ENCODE results near the gene KANTR. TPM values are rescaled to one million over a fixed set of nuclear protein-coding genes. Genes with fewer than 3 reads are reported as not detected.

Gene KANTR
- total and polyA plus RNA-seq, 9 of the 15 experiments (the other 6 are each of a cell fraction or from before 2014, with no cell fraction given), result 1.0 to 5.7 (median 3.4) TPM

DNA sequence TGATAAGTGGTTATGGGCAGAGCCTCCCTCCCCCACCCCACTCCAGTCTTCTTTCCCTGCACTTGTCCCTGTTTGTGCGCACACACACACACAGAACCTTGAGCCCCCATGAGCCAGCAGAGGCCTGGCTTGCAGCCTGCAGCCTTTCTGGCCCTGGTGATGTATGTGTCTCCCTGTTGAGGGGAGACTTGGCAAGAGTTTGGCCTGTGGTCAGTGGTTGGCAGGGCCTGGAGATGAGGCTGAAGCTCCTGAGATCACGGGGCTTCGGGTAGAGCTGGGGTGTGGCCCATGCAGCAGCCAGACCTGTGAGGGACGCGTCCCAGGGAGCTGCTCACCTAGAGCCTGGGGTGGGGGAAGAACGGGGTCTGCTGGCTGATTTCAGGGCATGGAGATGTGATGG lies 43.1 kb upstream of the KANTR start:
- TF ChIP-seq SRSF9 (IDR thresholded peaks at IDR 0.05; ENCODE audit: borderline replicate concordance, low read depth, low read length) (no peak), KAT2B (IDR thresholded peaks at IDR 0.05; ENCODE audit: low read depth, low read length) (no peak), NELFE (IDR thresholded peaks at IDR 0.05; ENCODE audit: insufficient read depth, insufficient read length) (no peak), ZKSCAN1 (IDR thresholded peaks at IDR 0.05; ENCODE audit: low read depth, low read length) (no peak), ATF2 (CRISPR knock-in tag; IDR thresholded peaks at IDR 0.05) (no peak), ZC3H11A (IDR thresholded peaks at IDR 0.05; ENCODE audit: low read depth, low read length) (no peak), ZZZ3 (IDR thresholded peaks at IDR 0.05) (no peak), SMAD1 (IDR thresholded peaks at IDR 0.05; ENCODE audit: low read depth, low read length, partially characterized antibody) (no peak), MED1 (CRISPR knock-in tag; IDR thresholded peaks at IDR 0.05; ENCODE audit: borderline replicate concordance) (no peak), YY1 (IDR thresholded peaks at IDR 0.05; ENCODE audit: borderline replicate concordance in 1 of 3, control insufficient read depth in 1 of 3, extremely low read depth in 1 of 3, insufficient read depth in 3 of 3, insufficient read length in 1 of 3, insufficient replicate concordance in 2 of 3, low read depth in 1 of 3, low read length in 2 of 3) (no peak), PHB2 (IDR thresholded peaks at IDR 0.05; ENCODE audit: low read depth) (no peak), CHD4 (IDR thresholded peaks at IDR 0.05; ENCODE audit: insufficient read depth, insufficient replicate concordance, low read depth, low read length, poor library complexity, severe bottlenecking) (no peak)
- TF ChIP-seq, protein P1, sequence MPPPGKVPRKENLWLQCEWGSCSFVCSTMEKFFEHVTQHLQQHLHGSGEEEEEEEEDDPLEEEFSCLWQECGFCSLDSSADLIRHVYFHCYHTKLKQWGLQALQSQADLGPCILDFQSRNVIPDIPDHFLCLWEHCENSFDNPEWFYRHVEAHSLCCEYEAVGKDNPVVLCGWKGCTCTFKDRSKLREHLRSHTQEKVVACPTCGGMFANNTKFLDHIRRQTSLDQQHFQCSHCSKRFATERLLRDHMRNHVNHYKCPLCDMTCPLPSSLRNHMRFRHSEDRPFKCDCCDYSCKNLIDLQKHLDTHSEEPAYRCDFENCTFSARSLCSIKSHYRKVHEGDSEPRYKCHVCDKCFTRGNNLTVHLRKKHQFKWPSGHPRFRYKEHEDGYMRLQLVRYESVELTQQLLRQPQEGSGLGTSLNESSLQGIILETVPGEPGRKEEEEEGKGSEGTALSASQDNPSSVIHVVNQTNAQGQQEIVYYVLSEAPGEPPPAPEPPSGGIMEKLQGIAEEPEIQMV (tag; conservative IDR thresholded peaks at IDR 0.05; ENCODE audit: low read depth), result no peak
- in situ Hi-C loops (cut with MboI) (no loop called here), intact Hi-C loops (cut with micrococcal nuclease) (no loop called here)
- Histone ChIP-seq H3K27ac (ENCODE audit: extremely low read depth, low read depth, low read length) (no peak overlapping the region), H4K20me1 (replicated peaks; ENCODE audit: control insufficient read depth, insufficient read depth, low read length) (no peaks in the 10 kb centered on the region), H3K4me1 (replicated peaks in 1 of 2; ENCODE audit: control insufficient read depth in 2 of 2, insufficient read depth in 2 of 2, low read length in 2 of 2) (no peaks in the 10 kb centered on the region), H3K36me3 (ENCODE audit: control insufficient read depth, insufficient read depth, low read length) (no peaks in the 10 kb centered on the region), H3K9ac (ENCODE audit: insufficient read depth in 1 of 2, low read depth in 2 of 2, low read length in 2 of 2) (no peak overlapping the region), H3K4me3 (no peak overlapping the region), H2AFZ (ENCODE audit: low read depth, low read length) (no peak overlapping the region), H3K9me1 (ENCODE audit: control insufficient read depth, insufficient read depth, low read length) (no peaks in the 10 kb centered on the region), H3K27me3 (ENCODE audit: control insufficient read depth in 2 of 2, insufficient read depth in 2 of 2, low read length in 2 of 2) (peaks cover 0 to 3% of the 10 kb centered on the region in 2 experiments; a peak in 1 of 5 replicates), H3K79me2 (ENCODE audit: control insufficient read depth, insufficient read depth, low read length) (no peaks in the 10 kb centered on the region), H3K4me2 (ENCODE audit: insufficient read depth, low read length) (no peak overlapping the region), H3K9me3 (replicated peaks; ENCODE audit: control insufficient read depth, insufficient read depth, low read depth, low read length) (no peaks in the 10 kb centered on the region)
- FAIRE-seq, result no peak
- ChIA-PET CTCF (ENCODE audit: low intra/inter-chr PET ratio) (no interaction called here), POLR2A (no interaction called here)
- BruUV-seq (replicated peaks), result no TSS peak
- no peak for DNase-seq (ENCODE audit: extremely low read depth in 1 of 4, low spot score in 3 of 4)
- WGBS (ENCODE audit: insufficient coverage, low coverage, missing lambda C conversion rate), result 12% methylated on average over 5 of the region's 6 CpGs
- no peak for ATAC-seq

Data from K562 (cell line).